GM18858 (cell line): ENCODE measurements around the gene VAMP5.
"Not testable (repeated sequence)": the region's sequence is repeated elsewhere in the genome, so short reads cannot be mapped to it uniquely, and the experiment has no call there.

Source experiments
- ATAC-seq: cut with Tn5 transposase; IDR thresholded peaks from one replicate; pipeline ENCODE4 v1.9.1; 2021; ENCODE audit not compliant: unreplicated experiment

Gene VAMP5

GRCh38 chr2:85583667-85584353 is 421 bp upstream of the VAMP5 start:
- no peak for ATAC-seq

DNA sequence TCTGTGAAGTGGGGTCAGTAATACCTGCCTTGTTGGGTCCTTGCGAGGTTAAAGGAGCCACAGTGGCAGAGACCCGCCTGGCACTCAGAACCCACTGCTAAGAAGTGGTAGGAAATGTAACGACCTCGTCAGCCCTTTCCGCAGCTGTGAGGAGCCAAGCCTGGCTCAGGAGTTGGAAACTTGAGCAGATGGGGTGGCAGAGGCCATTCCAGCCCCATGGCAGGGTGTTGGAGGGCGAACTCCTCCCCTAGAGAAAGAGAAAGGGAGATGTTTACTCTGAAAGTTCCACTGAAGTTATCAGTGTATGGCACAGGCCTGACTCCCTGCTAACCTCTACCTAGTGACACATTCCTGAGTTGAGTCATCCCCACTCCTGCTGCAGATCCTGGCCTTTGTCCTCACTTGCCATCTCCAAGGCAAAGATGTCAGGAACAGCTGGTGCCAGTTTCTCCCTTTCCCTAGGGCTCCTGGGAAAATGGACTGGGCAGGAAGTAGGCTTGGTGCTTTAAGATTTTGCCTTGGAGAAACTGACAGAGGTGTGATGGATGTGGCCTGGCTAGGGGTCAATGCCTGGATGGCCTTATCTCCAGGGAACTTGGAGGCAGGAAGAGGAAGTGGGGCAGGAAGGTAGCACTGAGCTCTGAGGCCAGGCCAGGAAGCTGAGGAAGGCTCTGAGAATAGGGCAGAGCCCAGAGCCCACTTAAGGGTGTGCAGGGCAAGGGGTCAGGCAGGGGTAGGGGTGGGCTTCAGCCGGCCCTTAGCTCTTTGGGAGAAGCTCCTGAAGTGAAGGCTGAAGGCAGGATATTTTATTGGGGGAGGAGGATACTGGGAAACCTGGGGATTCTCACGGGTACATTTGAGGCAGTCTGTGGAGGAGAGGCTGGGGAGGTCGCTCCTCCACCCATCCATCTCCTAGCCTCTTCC is 888 bp downstream of the VAMP5 start:
- peak; percentile 40 for ATAC-seq

DNA sequence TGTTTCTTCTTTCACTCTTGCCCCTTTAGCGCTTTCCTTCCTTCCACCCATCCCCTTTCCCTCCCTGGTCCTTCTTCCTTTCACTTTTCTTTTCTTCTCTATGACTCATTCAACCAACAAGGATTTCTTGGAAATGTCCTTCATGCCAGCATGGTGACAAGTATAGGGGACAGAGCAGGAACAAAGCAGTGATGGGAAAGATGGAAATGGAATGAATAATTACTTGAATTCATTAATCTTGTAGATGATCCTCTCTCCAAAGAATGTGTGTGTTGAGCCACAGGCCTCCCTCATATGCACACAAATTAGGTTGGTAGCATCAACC is 1.5 kb downstream of the VAMP5 start:
- no peak for ATAC-seq

GRCh38 chr2:85588236-85588635 is 4.0 kb downstream of the VAMP5 start:
- ATAC-seq = no peak

GRCh38 chr2:85588645-85589044 is 4.4 kb downstream of the VAMP5 start:
- ATAC-seq = no peak

DNA sequence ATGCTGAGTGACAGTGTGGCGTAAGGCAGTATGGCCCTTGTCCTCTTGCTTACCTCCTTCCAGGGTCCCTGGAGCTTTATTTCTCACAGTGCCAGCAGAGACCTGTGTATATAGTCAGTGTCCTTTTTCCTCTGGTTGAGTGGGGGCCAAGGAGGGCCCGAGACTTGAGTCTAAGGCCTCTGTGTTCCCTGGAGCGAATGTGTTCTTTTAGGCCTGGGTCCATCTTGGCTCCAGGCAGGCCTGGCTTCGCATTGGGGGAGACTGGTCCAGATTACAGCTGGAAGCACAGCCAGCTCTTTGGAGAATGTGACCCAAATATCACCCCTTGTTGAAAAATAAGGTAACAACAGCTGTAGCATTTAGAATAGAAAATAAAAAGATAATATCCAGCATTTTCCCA is 5.0 kb downstream of the VAMP5 start:
- ATAC-seq = no peak

DNA sequence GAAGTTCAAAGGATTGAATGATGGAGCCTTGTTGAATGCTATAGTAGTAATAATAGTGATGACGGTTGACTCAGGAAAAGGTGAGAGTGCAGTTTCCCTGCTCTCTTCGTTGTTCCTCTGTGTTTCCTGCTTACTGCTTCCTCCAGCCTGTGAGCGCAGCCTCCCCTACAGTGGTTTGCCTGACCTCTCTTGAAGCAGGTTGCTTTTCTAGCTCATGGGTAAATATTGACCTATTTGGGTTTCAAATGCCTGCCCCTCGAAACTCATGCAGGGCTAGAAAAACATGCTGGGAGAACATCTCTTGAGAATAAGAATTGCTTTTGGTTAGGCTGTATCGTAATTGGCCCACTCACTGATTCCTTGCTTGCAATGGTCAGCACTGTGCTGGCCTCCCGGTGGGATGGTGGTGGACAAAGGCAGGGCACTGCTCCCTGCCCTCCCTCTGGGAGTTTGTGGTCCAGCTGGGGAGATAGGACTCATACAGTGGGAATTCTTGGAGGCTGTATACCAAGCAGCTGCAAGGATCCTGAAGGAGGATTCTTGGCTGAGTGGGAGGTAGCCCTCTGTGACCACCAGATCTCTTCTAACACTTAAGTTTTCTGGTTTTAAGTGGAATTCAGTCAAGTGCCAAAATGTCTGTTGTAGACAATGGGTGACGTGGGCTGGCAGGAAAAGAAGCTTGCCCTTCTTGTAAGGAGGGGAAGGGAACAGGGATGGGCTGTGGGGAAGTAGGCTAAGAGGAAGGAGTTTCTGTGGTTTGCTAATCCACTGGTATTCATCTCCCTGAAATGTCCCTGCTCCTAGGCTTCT is 6.0 kb downstream of the VAMP5 start:
- ATAC-seq = no peak

DNA sequence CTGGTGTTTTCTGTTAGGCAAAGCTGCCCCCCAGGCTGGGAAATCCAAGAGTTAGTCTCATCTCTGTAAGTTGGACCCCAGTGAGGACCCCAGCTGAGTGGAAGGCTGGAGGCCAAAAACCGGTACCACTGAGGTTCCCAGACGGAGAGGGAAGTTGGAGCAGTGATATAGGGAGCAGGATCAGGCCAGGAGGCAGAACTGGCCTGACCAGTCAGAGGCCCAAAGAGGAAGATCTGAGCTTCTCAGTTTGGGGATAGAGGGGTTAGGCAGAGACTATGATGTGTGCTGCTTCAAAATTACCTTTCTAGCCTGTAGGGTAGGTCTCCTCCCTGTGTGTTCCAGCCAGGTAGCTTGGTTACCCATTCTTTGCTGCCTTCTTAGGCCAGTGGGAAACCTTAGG is 6.7 kb downstream of the VAMP5 start:
- no peak for ATAC-seq

DNA sequence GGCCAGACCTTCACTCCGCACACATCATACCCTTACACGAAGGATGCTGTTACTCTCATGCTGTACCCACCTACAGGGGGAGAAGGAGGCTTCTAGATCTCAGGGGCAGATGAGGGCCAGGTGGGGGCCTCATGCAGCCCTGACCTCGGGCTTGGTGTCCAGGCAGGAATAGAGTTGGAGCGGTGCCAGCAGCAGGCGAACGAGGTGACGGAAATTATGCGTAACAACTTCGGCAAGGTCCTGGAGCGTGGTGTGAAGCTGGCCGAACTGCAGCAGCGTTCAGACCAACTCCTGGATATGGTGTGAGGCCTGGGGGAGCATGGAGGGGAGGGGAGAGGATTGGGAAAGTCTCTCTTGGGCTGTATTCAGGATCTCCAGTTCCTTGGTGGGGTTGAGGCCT is 7.3 kb downstream of the VAMP5 start:
- ATAC-seq = no peak

GRCh38 chr2:85592299-85592698 is 8.1 kb downstream of the VAMP5 start:
- ATAC-seq = not testable (repeated sequence)

DNA sequence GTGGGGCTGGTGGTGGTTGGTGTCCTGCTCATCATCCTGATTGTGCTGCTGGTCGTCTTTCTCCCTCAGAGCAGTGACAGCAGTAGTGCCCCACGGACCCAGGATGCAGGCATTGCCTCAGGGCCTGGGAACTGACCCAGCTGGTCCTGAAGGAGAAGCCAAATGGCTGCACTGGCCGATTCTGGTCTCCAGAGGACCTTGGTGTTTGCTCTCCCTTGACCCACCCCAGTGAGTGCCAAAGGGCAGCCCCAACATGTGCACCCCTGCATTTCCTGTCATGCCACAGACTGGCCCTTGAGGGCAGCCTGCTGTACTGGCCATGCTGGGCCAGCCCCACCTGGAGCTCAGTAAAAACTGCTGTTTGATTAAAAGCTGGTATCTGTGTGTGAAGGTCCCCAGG is 8.8 kb downstream of the VAMP5 start:
- ATAC-seq = no peak

DNA sequence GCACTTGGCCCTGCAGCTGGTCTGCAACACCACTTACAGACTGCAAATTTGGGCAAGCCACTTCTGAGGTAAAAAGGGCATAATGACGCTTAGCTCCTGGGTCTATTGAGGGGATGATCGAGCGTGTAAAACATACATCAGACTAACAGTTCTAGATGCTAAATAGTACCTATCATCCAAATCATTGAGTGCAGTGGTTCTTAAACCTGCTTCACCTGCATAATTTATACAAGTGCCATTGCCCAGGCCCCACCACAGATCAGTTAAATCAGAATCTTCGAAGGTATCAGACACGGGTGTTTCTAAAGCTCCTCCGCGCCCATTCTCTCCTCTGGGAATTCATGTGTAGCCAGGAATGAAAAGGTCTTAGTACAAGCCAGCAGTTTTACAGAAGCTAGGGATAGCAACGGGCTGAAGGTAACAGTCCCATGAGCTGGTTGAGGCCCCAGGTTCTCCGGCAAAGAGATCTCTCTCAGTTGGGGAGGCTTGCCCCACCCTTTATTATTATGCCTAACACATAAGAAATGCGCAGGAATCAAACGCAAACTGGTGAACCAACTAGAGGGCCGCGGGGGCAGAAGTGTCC is 10.6 kb downstream of the VAMP5 start:
- ATAC-seq = no peak

GRCh38 chr2:85595301-85596025 is 11.2 kb downstream of the VAMP5 start, which contains the start of gene RNF181:
TSS of gene RNF181 (plus strand) at chr2:85595745. CDS start at chr2:85595764, 19 bp downstream.
- ATAC-seq = peak; percentile 99

DNA sequence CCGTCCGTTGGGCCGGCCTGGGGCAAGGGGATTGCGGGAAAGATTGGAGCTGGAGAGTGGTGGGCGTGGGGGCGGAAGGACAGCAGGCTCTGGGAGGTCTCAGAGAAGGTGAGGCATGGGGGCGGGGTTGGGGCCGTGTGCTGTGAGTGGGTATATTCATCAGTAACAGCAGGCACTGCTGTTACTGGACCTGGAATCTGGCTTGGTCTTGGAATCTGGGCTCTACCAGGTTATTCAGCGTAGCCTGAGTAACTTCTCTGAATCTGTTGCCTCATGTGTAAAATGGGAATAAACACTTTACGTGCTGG is 11.7 kb downstream of the VAMP5 start:
- ATAC-seq = no peak

DNA sequence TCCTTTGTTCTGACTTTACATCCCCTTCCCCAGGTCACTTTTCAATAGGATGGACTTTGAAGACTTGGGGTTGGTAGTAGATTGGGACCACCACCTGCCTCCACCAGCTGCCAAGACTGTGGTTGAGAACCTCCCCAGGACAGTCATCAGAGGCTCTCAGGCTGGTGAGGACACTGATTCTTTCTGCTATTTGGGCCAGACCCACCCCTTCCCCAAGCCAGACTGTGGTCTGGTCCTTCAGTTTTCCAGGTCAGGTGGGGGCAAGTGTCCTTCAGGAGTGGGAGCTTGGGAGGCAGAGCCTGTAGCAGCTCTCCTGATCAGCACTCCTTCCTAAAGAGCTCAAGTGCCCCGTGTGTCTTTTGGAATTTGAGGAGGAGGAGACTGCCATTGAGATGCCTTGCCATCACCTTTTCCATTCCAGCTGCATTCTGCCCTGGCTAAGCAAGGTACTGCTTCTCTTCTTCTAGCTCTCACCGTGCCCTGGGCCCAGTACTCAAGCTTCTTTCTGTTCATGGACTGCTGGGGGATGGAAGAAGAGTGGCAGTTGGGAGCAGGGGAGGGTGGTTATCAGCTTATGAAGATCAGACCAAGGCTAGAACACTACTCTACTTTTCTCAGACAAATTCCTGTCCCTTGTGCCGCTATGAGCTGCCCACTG is 12.4 kb downstream of the VAMP5 start:
- ATAC-seq = no peak

GRCh38 chr2:85597241-85597640 is 13.0 kb downstream of the VAMP5 start:
- no peak for ATAC-seq

DNA sequence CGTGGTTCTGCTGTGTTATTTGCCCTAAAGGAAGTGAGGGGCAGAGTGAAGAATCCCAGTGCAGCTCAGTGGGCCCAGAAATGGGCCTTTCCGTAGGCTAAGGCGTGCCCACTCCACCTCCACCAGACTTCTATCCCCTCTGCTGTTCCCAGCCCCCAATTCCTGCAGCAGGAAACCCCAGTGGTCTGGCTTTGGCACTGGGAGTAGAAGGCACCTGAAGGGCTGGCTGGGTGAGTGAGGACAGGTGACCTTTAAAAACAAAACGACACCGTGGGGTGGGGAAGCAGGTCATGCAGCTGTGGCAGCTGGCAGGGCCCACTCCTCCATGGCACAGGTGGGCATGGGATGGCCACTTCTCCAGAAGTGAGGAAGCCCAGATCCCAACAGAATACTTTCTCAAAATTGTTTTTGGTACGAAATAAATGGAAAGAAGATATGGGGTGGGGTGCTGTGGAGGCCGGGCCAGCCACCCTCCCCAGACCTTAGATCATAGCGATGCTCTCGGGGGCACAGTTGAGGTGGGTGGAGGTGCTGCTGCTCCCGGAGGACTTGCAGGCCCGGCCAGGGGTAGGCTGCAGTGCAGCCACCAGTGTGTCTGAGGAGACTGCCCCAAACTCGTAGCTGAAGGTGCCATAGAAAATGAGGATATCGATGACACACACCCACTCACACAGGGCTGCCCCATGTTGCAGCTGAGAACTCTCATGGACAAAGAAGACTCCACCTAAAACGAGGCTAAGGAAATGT is 14.5 kb downstream of the VAMP5 start:
- no peak for ATAC-seq

GRCh38 chr2:85599468-85600234 is 15.4 kb downstream of the VAMP5 start:
- no peak for ATAC-seq

GRCh38 chr2:85600235-85600575 is 16.0 kb downstream of the VAMP5 start:
- ATAC-seq = no peak
